ENCODE data around the gene RAB44. TPM values are rescaled to one million over a fixed set of nuclear protein-coding genes. Genes with fewer than 3 reads are reported as not detected.

Gene RAB44
- total RNA-seq, 1 experiment from 2014 or later: not detected

GRCh38 chr6:36740818-36741179 lies 43.2 kb downstream of the RAB44 start:
- H3K4me3 ChIP-seq (ENCODE audit: low read depth in 2 of 2, low read length in 2 of 2): no peak overlapping the region
- TF ChIP-seq, protein P1, sequence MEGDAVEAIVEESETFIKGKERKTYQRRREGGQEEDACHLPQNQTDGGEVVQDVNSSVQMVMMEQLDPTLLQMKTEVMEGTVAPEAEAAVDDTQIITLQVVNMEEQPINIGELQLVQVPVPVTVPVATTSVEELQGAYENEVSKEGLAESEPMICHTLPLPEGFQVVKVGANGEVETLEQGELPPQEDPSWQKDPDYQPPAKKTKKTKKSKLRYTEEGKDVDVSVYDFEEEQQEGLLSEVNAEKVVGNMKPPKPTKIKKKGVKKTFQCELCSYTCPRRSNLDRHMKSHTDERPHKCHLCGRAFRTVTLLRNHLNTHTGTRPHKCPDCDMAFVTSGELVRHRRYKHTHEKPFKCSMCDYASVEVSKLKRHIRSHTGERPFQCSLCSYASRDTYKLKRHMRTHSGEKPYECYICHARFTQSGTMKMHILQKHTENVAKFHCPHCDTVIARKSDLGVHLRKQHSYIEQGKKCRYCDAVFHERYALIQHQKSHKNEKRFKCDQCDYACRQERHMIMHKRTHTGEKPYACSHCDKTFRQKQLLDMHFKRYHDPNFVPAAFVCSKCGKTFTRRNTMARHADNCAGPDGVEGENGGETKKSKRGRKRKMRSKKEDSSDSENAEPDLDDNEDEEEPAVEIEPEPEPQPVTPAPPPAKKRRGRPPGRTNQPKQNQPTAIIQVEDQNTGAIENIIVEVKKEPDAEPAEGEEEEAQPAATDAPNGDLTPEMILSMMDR (IDR thresholded peaks at IDR 0.05): no peak
- TF ChIP-seq POLR2AphosphoS5 (IDR thresholded peaks at IDR 0.05; ENCODE audit: low read depth, low read length) (no peak), SIN3A (IDR thresholded peaks at IDR 0.05; ENCODE audit: borderline replicate concordance, insufficient read depth, low read depth, low read length) (no peak), TCF7L2 (IDR thresholded peaks at IDR 0.05; ENCODE audit: low read depth, low read length) (no peak)
- TF ChIP-seq, protein P2, sequence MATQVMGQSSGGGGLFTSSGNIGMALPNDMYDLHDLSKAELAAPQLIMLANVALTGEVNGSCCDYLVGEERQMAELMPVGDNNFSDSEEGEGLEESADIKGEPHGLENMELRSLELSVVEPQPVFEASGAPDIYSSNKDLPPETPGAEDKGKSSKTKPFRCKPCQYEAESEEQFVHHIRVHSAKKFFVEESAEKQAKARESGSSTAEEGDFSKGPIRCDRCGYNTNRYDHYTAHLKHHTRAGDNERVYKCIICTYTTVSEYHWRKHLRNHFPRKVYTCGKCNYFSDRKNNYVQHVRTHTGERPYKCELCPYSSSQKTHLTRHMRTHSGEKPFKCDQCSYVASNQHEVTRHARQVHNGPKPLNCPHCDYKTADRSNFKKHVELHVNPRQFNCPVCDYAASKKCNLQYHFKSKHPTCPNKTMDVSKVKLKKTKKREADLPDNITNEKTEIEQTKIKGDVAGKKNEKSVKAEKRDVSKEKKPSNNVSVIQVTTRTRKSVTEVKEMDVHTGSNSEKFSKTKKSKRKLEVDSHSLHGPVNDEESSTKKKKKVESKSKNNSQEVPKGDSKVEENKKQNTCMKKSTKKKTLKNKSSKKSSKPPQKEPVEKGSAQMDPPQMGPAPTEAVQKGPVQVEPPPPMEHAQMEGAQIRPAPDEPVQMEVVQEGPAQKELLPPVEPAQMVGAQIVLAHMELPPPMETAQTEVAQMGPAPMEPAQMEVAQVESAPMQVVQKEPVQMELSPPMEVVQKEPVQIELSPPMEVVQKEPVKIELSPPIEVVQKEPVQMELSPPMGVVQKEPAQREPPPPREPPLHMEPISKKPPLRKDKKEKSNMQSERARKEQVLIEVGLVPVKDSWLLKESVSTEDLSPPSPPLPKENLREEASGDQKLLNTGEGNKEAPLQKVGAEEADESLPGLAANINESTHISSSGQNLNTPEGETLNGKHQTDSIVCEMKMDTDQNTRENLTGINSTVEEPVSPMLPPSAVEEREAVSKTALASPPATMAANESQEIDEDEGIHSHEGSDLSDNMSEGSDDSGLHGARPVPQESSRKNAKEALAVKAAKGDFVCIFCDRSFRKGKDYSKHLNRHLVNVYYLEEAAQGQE (IDR thresholded peaks at IDR 0.05; ENCODE audit: insufficient read depth in 1 of 2, low read depth in 2 of 2, low read length in 1 of 2): no peak
- no peaks in the 10 kb centered on the region for H3K9me3 ChIP-seq (ENCODE audit: control insufficient read depth, insufficient read depth, low read depth, low read length)
- BruUV-seq (replicated peaks): no TSS peak
- H3K27me3 ChIP-seq (ENCODE audit: control insufficient read depth, insufficient read depth, low read length): no peaks in the 10 kb centered on the region
- CTCF ChIA-PET: no interaction called here
- intact Hi-C loops (cut with micrococcal nuclease; ENCODE audit: unreplicated experiment): no loop called here
- POLR2A ChIA-PET: no interaction called here
- H3K27ac ChIP-seq (ENCODE audit: low read length): no peak overlapping the region
- DNase-seq (ENCODE audit: low read depth, low spot score) (no peak), ATAC-seq (no peak)
- no peaks in the 10 kb centered on the region; the same call in none of the 2 replicates for H3K4me1 ChIP-seq (ENCODE audit: control insufficient read depth, insufficient read depth, low read length)
- in situ Hi-C loops (cut with HindIII; ENCODE audit: low pct_unique_long_range_greater_than_20kb, low sequenced_read_pairs): no loop called here
- H3K36me3 ChIP-seq (ENCODE audit: control insufficient read depth, insufficient read depth, low read length): no peaks in the 10 kb centered on the region

DNA sequence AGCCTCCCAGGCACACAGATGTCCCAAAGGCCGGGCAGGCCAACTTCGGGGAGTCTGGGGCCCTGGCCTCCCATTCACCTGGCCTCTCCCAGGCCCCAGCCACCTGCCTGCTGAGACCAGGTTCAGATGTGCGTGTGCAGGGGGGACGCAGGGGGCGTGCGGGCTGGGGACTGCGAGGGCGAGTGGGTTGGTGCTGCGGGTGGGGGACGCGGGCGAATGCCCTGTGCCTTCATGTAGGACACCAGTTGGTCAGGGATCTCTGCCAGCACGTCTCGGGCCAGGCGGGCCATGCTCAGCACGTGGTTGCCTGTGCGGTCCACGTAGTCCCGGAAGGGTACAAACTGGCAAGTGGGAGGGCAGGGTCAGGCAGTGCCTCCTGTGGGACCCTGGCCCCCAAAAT lies 44.5 kb downstream of the RAB44 start:
- Histone ChIP-seq H3K9me3 (ENCODE audit: control insufficient read depth, insufficient read depth, low read depth, low read length) (no peaks in the 10 kb centered on the region), H3K4me1 (ENCODE audit: control insufficient read depth, insufficient read depth, low read length) (no peaks in the 10 kb centered on the region; the same call in 1 of the 2 replicates), H3K4me3 (ENCODE audit: low read depth in 2 of 2, low read length in 2 of 2) (no peak overlapping the region), H3K36me3 (ENCODE audit: control insufficient read depth, insufficient read depth, low read length) (no peaks in the 10 kb centered on the region), H3K27ac (ENCODE audit: low read length) (no peak overlapping the region), H3K27me3 (ENCODE audit: control insufficient read depth, insufficient read depth, low read length) (no peaks in the 10 kb centered on the region)
- POLR2A ChIA-PET: no interaction called here
- CTCF ChIA-PET: no interaction called here
- TF ChIP-seq POLR2AphosphoS5 (IDR thresholded peaks at IDR 0.05; ENCODE audit: low read depth, low read length): no peak
- no peak for TF ChIP-seq TCF7L2 (IDR thresholded peaks at IDR 0.05; ENCODE audit: low read depth, low read length)
- TF ChIP-seq, protein P1 (IDR thresholded peaks at IDR 0.05): no peak
- TF ChIP-seq, protein P2 (IDR thresholded peaks at IDR 0.05; ENCODE audit: insufficient read depth in 1 of 2, low read depth in 2 of 2, low read length in 1 of 2): no peak
- no peak for TF ChIP-seq SIN3A (IDR thresholded peaks at IDR 0.05; ENCODE audit: borderline replicate concordance, insufficient read depth, low read depth, low read length)
- ATAC-seq (no peak), DNase-seq (ENCODE audit: low read depth, low spot score) (no peak)
- in situ Hi-C loops (cut with HindIII; ENCODE audit: low pct_unique_long_range_greater_than_20kb, low sequenced_read_pairs): no loop called here
- no TSS peak for BruUV-seq (replicated peaks)
- intact Hi-C loops (cut with micrococcal nuclease; ENCODE audit: unreplicated experiment): no loop called here
